ENCODE data around the gene CNP.

Gene CNP

GRCh38 chr17:41996855-41997164 lies 30.2 kb downstream of the CNP start:
- no peak for DNase-seq (ENCODE audit: low read depth)
- TF ChIP-seq, protein P1, sequence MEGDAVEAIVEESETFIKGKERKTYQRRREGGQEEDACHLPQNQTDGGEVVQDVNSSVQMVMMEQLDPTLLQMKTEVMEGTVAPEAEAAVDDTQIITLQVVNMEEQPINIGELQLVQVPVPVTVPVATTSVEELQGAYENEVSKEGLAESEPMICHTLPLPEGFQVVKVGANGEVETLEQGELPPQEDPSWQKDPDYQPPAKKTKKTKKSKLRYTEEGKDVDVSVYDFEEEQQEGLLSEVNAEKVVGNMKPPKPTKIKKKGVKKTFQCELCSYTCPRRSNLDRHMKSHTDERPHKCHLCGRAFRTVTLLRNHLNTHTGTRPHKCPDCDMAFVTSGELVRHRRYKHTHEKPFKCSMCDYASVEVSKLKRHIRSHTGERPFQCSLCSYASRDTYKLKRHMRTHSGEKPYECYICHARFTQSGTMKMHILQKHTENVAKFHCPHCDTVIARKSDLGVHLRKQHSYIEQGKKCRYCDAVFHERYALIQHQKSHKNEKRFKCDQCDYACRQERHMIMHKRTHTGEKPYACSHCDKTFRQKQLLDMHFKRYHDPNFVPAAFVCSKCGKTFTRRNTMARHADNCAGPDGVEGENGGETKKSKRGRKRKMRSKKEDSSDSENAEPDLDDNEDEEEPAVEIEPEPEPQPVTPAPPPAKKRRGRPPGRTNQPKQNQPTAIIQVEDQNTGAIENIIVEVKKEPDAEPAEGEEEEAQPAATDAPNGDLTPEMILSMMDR (IDR thresholded peaks at IDR 0.05; ENCODE audit: insufficient read depth, low read depth, low read length, missing control alignments) = no peak
- no peak overlapping the region for H3K4me3 ChIP-seq (ENCODE audit: low read length)

GRCh38 chr17:41998497-41998896 lies 31.9 kb downstream of the CNP start:
- DNase-seq (ENCODE audit: low read depth) = no peak
- TF ChIP-seq, protein P1 (IDR thresholded peaks at IDR 0.05; ENCODE audit: insufficient read depth, low read depth, low read length, missing control alignments) = no peak

GRCh38 chr17:42000413-42001133 lies 34.0 kb downstream of the CNP start:
- no peak overlapping the region for H3K4me3 ChIP-seq (ENCODE audit: low read length)
- DNase-seq (ENCODE audit: low read depth) = no peak
- TF ChIP-seq, protein P1 (IDR thresholded peaks at IDR 0.05; ENCODE audit: insufficient read depth, low read depth, low read length, missing control alignments) = no peak

More at GRCh38 chr17:41998497-41998896, 31.9 kb downstream of the CNP start:
- no peak overlapping the region for H3K4me3 ChIP-seq (ENCODE audit: low read length)

DNA sequence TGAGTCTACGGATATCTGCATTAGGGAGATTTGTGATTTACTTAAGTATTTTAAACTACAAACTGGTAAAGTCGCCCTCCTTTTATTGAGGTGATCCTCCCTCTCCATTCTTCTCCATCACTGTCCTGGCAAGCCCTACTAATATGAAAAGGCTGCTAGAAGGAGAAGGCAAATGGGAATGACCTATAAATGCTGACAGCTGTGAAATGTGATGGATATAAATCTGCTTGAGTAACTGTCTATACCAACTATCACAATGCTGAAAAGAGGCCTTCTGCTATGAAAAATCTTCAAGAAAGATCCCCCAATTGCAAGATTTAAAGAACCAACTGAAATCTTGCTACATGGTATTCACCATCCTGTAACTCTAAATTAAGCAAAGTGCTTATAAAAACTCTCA lies 35.1 kb downstream of the CNP start:
- no peak for DNase-seq (ENCODE audit: low read depth)
- no peak overlapping the region for H3K4me3 ChIP-seq (ENCODE audit: low read length)
- TF ChIP-seq, protein P1 (IDR thresholded peaks at IDR 0.05; ENCODE audit: insufficient read depth, low read depth, low read length, missing control alignments) = no peak

- no peak overlapping the region for H3K4me3 ChIP-seq (ENCODE audit: low read length)
- DNase-seq (ENCODE audit: low read depth) = no peak
- TF ChIP-seq, protein P1 (IDR thresholded peaks at IDR 0.05; ENCODE audit: insufficient read depth, low read depth, low read length, missing control alignments) = no peak
Observed at GRCh38 chr17:42002175-42002791, 35.7 kb downstream of the CNP start.

DNA sequence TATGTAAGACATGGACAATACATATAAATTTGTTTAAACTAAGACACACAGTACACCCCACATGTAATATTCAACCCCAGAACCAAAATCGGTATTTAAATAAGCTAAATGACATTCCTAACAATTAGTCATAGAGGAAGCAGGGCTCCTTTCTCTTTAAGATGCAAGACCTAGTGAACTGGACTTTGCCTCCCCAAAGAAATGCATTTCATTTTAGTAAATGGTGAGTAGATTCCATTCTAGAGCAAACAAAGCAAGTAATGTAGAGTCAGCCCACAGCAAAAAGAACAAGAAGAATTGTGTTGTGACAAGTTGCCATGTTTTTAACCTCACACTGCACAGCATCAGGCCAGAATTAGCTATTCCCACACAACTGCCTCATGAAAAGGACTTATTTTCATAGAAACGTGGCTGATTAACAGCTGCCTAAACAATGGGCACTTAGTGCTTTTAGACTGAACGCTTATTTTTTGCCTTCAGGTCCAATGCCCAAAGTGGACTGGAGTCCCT lies 36.3 kb downstream of the CNP start:
- no peak overlapping the region for H3K4me3 ChIP-seq (ENCODE audit: low read length)

More for the DNA sequence above, 36.3 kb downstream of the CNP start:
- TF ChIP-seq, protein P1 (IDR thresholded peaks at IDR 0.05; ENCODE audit: insufficient read depth, low read depth, low read length, missing control alignments) = no peak
- no peak for DNase-seq (ENCODE audit: low read depth)

Data from epithelial cell of esophagus (primary cell).